Activated effector memory CD4-positive, alpha-beta T cell treated with anti-CD3 and anti-CD28 coated beads, Interleukin-2, amount 50 U/mL, for 16 hours (primary cell): ENCODE data around the gene GP9.
"Not testable (repeated sequence)": the region's sequence is repeated elsewhere in the genome, so short reads cannot be mapped to it uniquely, and the experiment has no call there.

Experiments
- DNase-seq: peaks from one replicate; pipeline ENCODE4 v3.0.0-alpha.2; 2020

The GP9 gene

DNA sequence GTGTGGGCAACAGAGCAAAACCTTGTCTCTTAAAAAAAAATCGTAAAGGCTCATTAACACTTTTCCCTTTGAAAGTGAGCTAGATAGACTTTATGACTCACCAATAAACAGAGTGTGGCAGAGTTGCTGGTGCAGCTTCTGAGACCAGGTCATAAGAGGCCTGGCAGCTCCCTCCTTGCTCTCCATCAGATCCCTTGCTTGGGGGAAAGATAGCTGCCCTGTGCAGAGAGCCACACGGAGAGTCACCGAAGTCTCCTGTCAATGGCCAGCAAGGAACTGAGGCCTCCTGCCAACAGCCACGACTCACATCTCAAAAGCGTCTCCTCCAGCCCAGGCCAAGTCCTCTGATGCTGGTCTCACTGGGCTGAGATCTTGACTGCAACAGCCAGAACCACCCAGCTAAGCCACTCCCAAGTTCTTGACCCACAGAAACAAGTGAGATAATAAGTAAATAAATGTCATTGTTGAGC, 8.7 kb upstream of the GP9 start:
- DNase-seq, result peak; percentile 50

DNA sequence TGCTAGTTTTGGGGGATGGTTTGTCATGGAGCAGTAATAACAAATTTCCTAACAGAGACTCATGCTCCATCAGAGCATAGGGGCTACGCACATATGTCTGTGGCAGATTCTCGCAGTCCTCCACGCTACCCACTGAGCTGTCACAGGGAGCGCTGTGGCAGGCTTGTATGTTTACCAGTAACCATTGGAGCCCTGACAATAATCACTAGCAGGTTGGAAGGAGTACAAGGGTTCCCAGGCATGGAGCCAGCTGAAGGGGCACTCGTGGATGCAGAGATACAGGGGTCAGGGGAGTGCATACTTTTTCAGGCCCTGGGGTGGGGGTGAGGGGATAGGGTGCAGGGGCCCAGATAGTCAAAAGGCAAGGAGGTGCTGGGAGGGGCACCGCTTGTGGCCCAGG, 7.9 kb upstream of the GP9 start:
- DNase-seq, result peak; percentile 58

DNA sequence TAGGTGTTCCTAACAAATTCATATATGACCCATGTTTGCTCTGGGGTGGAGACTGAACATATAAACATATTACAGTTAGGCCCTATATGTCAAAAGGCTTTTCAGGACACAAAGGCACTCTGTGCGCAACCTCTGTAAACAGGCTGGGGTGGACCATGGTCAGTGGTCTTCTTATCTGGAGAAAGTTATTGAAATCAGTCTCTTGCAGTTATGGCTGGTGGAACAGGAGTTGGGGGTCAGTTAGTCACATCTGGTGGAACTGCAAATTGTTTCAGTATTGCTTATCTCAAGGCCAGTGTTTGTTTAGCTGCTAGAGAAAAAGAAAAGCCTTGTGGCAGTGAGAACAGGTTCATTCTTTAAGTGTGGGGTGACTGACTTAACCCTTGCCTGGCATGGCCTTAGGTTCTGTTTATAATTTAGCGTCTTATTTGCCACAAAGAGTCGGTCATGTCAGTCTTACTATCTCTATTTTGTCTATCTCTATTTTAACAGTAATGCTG, 5.9 kb upstream of the GP9 start:
- DNase-seq, result peak; percentile 56

DNA sequence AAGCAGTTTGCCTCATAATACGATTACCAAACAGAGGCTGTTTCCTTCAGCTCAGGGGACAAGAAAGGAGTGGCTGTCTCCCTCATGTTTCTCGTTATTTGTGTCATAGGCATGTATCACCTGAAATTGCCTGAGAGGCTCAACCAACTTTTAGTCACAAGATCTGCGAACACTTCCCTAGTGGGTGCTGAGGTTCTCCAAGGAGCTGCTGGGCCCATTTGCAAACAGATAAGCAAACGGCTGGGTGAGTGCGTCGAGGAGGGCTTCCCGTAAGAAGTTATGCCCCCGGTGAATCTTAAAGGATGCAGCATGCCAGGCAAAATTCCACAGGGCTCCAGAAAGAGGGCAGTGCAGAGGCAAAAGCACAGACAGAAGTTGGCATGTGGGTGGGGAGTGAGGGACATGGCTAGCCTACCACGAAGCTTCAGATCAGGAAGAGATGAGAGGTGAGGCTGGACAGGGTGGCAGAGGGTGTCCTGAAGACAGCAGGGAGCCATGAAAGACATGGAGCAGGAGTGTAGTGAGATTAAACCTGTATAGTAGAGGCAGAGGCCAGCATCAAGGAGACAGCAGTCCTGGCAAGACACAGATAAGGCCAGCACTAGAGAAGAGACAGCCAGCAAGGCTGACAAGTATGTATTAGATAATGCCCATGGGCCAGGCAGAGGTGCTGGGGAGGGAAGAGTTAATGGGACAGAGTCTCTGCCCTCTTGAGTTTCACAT, 4.0 kb upstream of the GP9 start:
- DNase-seq, result peak; percentile 24

- no peak for DNase-seq
Observed at GRCh38 chr3:129057249-129057648, 3.3 kb upstream of the GP9 start.

DNA sequence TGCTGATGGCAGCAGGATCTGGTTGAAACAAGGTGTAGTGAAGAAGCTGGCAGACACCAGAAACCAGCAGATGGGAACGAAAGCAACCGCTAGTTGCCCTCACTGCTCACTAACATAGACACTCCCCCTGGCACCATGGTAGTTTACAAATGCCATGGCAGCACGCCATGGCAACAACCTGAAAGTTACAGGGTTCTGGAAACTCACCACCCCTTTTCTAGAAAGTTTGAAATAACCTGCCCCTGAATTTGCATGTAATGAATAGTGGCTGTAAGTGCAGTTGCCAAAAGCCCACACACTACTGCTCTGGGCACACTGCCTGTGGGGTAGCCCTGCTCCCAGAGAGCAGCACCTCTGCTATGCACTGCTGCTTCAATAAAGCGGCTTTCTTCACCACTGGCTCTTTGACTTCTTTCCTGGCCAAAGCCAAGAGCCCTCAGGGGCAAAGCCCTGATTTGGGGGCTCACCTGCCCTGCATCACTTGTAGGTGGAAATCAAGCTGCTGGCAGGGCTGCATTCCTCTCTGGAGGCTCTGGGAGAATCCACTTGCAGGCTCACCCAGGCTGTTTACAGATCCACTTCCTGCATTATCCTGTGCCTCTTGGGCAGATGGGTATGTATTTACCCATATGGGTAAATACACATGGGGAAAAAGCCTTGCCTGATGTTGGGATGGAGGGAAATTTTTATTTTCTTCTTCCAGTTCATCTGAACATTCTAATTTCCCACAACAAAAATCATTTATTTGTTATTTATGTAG, 2.0 kb upstream of the GP9 start:
- DNase-seq, result no peak

- DNase-seq, result no peak
Observed at GRCh38 chr3:129059311-129059958, 1.1 kb upstream of the GP9 start.

- DNase-seq, result no peak
Observed at GRCh38 chr3:129061023-129061887, 676 bp downstream of the GP9 start.

DNA sequence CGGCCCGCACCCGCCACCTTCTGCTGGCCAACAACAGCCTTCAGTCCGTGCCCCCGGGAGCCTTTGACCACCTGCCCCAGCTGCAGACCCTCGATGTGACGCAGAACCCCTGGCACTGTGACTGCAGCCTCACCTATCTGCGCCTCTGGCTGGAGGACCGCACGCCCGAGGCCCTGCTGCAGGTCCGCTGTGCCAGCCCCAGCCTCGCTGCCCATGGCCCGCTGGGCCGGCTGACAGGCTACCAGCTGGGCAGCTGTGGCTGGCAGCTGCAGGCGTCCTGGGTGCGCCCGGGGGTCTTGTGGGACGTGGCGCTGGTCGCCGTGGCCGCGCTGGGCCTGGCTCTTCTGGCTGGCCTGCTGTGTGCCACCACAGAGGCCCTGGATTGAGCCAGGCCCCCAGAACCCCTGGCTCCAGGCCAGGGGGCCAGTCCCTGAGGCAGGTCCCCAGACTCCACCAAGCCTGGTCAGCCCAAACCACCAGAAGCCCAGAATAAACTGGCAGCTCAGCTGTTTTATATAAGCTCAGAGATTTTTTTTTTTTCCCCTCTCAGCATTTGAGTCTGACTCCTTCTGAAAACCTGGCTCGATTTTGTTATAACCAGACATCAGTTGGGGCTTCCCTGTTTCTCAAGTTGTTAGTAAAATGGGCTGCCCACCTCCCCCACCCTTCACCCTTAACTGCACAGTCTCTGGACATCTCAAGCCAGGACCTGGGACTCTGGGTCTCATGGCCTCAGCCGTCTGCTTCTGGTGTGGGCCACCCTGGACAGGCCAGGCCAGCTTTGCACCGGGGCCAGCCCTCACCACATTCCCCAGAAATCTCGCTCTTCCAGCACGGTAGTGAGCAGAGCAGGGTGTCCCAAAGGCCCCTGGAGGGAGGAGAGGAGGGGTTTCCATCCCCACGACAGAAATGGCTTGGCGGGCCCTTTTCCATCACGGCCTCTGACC, 1.6 kb downstream of the GP9 start:
- DNase-seq, result no peak

DNA sequence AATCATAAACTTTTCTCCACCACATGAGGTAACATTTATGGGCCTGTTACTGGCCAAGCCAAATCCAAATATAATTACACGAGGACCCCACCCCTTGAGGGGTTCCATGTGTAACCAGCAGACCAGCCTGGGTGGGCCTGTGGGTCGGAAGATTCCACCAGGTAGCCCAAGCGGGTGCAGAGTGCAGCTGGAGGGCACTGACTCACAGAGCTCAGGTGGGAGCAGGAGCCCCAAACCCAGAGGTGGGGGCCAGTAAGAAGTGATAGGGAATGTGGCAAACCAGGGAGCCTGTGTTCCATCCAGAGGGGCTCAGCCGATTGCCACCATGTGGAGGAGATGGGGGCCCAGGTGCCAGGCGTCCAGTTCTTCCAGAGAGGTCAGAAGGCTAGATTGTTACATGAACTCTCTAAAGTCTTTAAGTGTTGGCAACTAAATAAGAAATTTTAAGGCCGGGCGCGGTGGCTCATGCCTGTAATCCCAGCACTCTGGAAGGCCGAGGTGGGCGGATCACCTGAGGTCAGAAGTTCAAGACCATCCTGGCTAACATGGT, 2.6 kb downstream of the GP9 start:
- DNase-seq, result no peak

GRCh38 chr3:129063841-129064482, 3.4 kb downstream of the GP9 start:
- no peak for DNase-seq

- peak; percentile 33 for DNase-seq
Observed at GRCh38 chr3:129065016-129065719, 4.6 kb downstream of the GP9 start.

DNA sequence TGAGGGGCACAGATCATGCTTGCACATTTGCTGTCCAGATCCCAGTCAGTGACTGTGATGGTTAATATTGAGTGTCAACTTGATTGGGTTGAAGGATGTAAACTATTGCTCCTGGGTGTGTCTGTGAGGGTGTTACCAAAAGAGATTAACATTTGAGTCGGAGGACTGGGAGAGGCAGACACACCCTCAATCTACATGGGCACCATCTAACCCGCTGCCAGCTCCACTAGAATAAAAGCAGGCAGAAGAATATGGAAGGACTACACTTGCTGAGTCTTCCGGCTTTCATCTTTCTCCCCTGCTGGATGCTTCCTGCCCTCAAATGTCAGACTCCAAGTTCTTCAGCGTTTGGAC, 5.1 kb downstream of the GP9 start:
- DNase-seq, result peak; percentile 47

- not testable (repeated sequence) for DNase-seq
Observed at GRCh38 chr3:129067719-129068118, 7.1 kb downstream of the GP9 start.

DNA sequence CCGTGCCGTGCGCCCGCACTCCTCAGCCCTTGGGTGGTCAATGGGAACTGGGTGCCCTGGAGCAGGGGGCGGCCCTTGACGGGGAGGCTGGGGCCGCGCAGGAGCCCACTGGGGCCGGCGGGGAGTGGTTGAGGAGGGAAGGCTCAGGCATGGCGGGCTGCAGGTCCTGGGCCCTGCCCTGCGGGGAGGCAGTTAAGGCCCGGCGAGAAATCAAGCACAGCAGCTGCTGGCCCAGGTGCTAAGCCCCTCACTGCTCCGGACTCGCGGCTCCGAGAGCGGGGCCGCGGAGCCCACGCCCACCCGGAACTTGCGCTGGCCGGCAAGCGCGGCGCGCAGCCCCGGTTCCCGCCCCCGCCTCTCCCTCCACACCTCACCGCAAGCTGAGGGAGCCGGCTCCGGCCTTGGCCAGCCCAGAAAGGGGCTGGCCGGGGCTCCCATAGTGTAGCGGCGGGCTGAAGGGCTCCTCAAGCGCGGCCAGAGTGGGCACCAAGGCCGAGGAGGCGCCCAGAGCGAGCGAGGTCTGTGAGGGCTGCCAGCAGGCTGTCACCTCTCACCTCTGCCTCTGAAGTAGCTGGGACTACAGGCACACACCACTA, 7.8 kb downstream of the GP9 start:
- no peak for DNase-seq

DNA sequence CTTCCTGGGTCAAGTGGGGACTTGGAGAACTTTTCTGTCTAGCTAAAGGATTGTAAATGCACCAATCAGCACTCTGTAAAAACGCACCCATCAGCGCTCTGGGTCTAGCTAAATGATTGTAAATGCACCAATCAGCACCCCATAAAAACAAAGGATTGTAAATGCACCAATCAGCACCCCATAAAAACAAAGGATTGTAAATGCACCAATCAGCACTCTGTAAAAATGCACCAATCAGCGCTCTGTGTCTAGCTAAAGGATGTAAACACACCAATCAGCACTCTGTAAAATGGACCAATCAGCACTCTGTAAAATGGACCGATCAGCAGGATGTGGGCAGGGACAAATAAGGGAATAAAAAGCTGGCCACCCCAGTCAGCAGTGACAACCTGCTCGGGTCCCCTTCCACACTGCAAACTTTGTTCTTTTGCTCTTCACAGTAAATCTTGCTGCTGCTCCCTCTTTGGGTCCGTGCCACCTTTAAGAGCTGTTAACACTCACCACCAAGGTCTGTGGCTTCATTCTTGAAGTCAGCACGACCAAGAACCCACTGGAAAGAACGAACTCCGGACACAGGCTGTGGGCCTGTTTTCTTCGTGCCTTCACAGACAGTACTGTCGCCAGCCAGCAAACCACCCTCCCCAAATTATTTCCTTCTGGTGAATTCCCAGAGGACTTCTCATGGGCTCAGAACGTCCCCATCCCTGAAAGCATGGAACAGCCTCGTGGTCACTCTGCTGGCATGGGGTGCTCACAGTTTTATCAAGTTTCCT, 8.9 kb downstream of the GP9 start:
- DNase-seq, result not testable (repeated sequence)

- no peak for DNase-seq
Observed at GRCh38 chr3:129070086-129070885, 9.7 kb downstream of the GP9 start.

- DNase-seq, result no peak
Observed at GRCh38 chr3:129077222-129077621, 16.6 kb downstream of the GP9 start.
